ENCODE data around the gene CR2. TPM values are rescaled to one million over a fixed set of nuclear protein-coding genes. Genes with fewer than 3 reads are reported as not detected.

The CR2 gene
- polyA plus RNA-seq, 1 donor (not counting 4 experiments of a cell fraction or from before 2014, with no cell fraction given) = not detected

DNA sequence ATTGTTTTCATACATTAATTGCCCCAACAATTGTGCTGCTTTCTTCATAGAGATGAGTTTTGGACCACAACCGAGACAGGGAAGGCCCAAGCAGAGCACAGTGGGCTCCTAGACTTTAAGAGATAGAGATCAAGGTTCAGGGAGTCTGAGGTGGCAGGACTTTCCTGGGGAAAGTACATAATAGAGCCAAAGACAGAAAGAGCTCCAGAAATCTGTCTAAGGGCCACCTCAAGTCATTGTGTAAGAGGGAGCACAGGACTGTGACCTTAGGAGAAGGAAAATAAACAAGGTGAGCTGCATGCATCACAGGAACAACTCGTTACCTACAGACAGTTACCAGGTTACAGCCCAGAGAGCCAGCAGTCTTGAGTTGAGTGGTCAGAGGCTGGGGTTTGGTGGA is 41.3 kb upstream of the CR2 start:
- no peaks in the 10 kb centered on the region for H3K27me3 ChIP-seq (ENCODE audit: control insufficient read depth, extremely low read depth, insufficient read depth, low read length)
- dilution Hi-C loops (cut with MboI; ENCODE audit: extremely low pct_ligation_motif_present, low sequenced_read_pairs) = no loop called here
- FAIRE-seq = no peak

DNA sequence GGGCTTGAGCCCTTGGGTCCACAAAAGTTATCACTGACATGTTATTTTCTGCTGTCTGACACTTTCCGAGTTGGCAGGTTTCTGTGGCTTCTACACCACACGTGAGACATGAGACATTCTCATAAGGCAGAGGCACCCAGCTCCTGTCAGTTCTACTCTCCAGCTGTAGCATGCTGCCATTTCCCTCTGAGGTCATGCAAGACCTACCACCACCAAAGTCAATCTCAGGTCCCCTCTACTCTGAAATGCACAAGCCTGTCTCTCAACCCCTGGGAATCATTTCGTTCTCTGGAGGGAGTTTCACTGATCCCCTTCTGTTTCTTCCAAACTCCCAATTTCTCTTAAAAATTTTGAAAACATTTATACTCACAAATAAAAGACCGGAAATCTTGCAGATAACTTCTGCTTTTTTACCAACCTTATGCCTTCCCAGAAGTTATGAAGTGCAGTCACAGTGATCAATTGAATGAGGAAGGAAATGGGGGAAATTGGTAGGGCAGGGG is 39.5 kb upstream of the CR2 start:
- no peak overlapping the region for H3K4me3 ChIP-seq (ENCODE audit: control insufficient read depth in 2 of 3, extremely low read depth in 1 of 3, insufficient read depth in 2 of 3, low read depth in 1 of 3, low read length in 3 of 3)
- H3K4me1 ChIP-seq (ENCODE audit: control insufficient read depth, extremely low read depth, insufficient read depth, low read length) = no peaks in the 10 kb centered on the region
- H3K79me2 ChIP-seq (ENCODE audit: control insufficient read depth, insufficient read depth, low read length) = no peaks in the 10 kb centered on the region
- no peaks in the 10 kb centered on the region for H3K36me3 ChIP-seq (ENCODE audit: control insufficient read depth in 2 of 2, extremely low read depth in 1 of 2, insufficient read depth in 2 of 2, low read length in 2 of 2)
- FAIRE-seq (no peak), DNase-seq (ENCODE audit: low read depth, low spot score) (no peak)
- no peak overlapping the region for H3K9ac ChIP-seq (ENCODE audit: control insufficient read depth, extremely low read depth, insufficient read depth, low read length)
- no peak overlapping the region for H3K27ac ChIP-seq (ENCODE audit: control insufficient read depth, insufficient read depth, low read length)
- H3K27me3 ChIP-seq (ENCODE audit: control insufficient read depth, extremely low read depth, insufficient read depth, low read length) = peaks cover 8% of the 10 kb centered on the region
- dilution Hi-C loops (cut with MboI; ENCODE audit: extremely low pct_ligation_motif_present, low sequenced_read_pairs) = no loop called here
- H4K20me1 ChIP-seq (ENCODE audit: control insufficient read depth, extremely low read depth, insufficient read depth, low read length) = no peaks in the 10 kb centered on the region
- no peaks in the 10 kb centered on the region for H3K9me1 ChIP-seq (ENCODE audit: control insufficient read depth, extremely low read depth, insufficient read depth, low read length)
- TF ChIP-seq CTCF (optimal IDR thresholded peaks at IDR 0.05 in 1 of 3, IDR thresholded peaks at IDR 0.05 in 1 of 3, conservative IDR thresholded peaks at IDR 0.05 in 1 of 3; ENCODE audit: extremely low read depth in 1 of 3, insufficient read depth in 2 of 3, low read length in 3 of 3) (no peak), EZH2 (IDR thresholded peaks at IDR 0.05; ENCODE audit: low read length) (no peak)
- no peaks in the 10 kb centered on the region for H3K9me3 ChIP-seq (ENCODE audit: control insufficient read depth, low read depth, low read length)
- H2AFZ ChIP-seq (ENCODE audit: control insufficient read depth, low read length) = no peak overlapping the region
- no peak overlapping the region for H3K4me2 ChIP-seq (ENCODE audit: control insufficient read depth, extremely low read depth, insufficient read depth, low read depth, low read length)

More for the DNA sequence above, 41.3 kb upstream of the CR2 start:
- H4K20me1 ChIP-seq (ENCODE audit: control insufficient read depth, extremely low read depth, insufficient read depth, low read length) = no peaks in the 10 kb centered on the region
- H2AFZ ChIP-seq (ENCODE audit: control insufficient read depth, low read length) = no peak overlapping the region
- H3K9me3 ChIP-seq (ENCODE audit: control insufficient read depth, low read depth, low read length) = no peaks in the 10 kb centered on the region
- H3K9me1 ChIP-seq (ENCODE audit: control insufficient read depth, extremely low read depth, insufficient read depth, low read length) = no peaks in the 10 kb centered on the region
- H3K27ac ChIP-seq (ENCODE audit: control insufficient read depth, insufficient read depth, low read length) = no peak overlapping the region
- H3K4me2 ChIP-seq (ENCODE audit: control insufficient read depth, extremely low read depth, insufficient read depth, low read depth, low read length) = no peak overlapping the region
- no peak for TF ChIP-seq EZH2 (IDR thresholded peaks at IDR 0.05; ENCODE audit: low read length)
- no peak for TF ChIP-seq CTCF (optimal IDR thresholded peaks at IDR 0.05 in 1 of 3, IDR thresholded peaks at IDR 0.05 in 1 of 3, conservative IDR thresholded peaks at IDR 0.05 in 1 of 3; ENCODE audit: extremely low read depth in 1 of 3, insufficient read depth in 2 of 3, low read length in 3 of 3)
- no peak overlapping the region for H3K4me3 ChIP-seq (ENCODE audit: control insufficient read depth in 2 of 3, extremely low read depth in 1 of 3, insufficient read depth in 2 of 3, low read depth in 1 of 3, low read length in 3 of 3)
- H3K4me1 ChIP-seq (ENCODE audit: control insufficient read depth, extremely low read depth, insufficient read depth, low read length) = no peaks in the 10 kb centered on the region
- H3K9ac ChIP-seq (ENCODE audit: control insufficient read depth, extremely low read depth, insufficient read depth, low read length) = no peak overlapping the region
- no peak for DNase-seq (ENCODE audit: low read depth, low spot score)
- no peaks in the 10 kb centered on the region for H3K79me2 ChIP-seq (ENCODE audit: control insufficient read depth, insufficient read depth, low read length)
- H3K36me3 ChIP-seq (ENCODE audit: control insufficient read depth in 2 of 2, extremely low read depth in 1 of 2, insufficient read depth in 2 of 2, low read length in 2 of 2) = no peaks in the 10 kb centered on the region

Data from keratinocyte (primary cell).